Colon (tissue), 2 donors: ENCODE data around the gene EMILIN1.

Experiments
- FAIRE-seq: peaks from 2 replicates; lab custom pipeline; 2012; peaks lifted over from hg19 to GRCh38; lab: Jason Lieb, UNC
- donor health status: control.
- donor health status: control.

The EMILIN1 gene

GRCh38 chr2:27080603-27080936 lies 2.2 kb downstream of the EMILIN1 start:
- FAIRE-seq, result no peak

DNA sequence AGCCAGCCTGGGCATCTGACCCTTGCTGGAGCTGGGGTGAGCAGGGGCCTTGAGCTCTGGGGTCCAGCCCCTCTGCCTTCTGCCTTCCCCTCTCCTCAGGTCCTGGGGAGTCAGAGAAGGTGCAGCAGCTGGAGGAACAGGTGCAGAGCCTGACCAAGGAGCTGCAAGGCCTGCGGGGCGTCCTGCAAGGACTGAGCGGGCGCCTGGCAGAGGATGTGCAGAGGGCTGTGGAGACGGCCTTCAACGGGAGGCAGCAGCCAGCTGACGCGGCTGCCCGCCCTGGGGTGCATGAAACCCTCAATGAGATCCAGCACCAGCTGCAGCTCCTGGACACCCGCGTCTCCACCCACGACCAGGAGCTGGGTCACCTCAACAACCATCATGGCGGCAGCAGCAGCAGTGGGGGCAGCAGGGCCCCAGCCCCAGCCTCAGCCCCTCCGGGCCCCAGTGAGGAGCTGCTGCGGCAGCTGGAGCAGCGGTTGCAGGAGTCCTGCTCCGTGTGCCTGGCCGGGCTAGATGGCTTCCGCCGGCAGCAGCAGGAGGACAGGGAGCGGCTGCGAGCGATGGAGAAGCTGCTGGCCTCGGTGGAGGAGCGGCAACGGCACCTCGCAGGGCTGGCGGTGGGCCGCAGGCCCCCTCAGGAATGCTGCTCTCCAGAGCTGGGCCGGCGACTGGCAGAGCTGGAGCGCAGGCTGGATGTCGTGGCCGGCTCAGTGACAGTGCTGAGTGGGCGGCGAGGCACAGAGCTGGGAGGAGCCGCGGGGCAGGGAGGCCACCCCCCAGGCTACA lies 3.8 kb downstream of the EMILIN1 start:
- FAIRE-seq, result no peak

- FAIRE-seq, result no peak
Observed at GRCh38 chr2:27082773-27083409, 4.5 kb downstream of the EMILIN1 start.

DNA sequence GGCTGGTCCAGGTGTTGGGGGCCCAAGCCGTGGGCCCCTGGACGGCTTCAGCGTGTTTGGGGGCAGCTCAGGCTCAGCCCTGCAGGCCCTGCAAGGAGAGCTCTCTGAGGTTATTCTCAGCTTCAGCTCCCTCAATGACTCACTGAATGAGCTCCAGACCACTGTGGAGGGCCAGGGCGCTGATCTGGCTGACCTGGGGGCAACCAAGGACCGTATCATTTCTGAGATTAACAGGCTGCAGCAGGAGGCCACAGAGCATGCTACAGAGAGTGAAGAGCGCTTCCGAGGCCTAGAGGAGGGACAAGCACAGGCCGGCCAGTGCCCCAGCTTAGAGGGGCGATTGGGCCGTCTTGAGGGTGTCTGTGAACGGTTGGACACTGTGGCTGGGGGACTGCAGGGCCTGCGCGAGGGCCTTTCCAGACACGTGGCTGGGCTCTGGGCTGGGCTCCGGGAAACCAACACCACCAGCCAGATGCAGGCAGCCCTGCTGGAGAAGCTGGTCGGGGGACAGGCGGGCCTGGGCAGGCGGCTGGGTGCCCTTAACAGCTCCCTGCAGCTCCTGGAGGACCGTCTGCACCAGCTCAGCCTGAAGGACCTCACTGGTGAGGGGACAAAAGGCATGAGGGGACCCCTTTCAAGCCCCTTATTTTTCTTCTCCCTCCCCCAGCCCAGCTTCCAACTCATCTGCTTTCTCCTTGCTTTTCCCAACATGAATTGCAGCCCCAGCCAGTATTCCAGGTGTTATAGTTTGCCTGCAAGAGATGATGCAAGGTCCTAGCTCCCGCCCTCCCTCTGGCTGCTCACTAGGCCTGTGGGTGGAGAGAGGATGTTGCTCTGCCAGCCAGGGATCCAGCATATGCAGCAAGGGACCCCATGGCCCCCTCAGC lies 5.2 kb downstream of the EMILIN1 start:
- no peak for FAIRE-seq

- no peak for FAIRE-seq
Observed at GRCh38 chr2:27084297-27085061, 6.1 kb downstream of the EMILIN1 start.

GRCh38 chr2:27085062-27085672 lies 6.8 kb downstream of the EMILIN1 start:
- no peak for FAIRE-seq

GRCh38 chr2:27085673-27086089 lies 7.3 kb downstream of the EMILIN1 start:
- FAIRE-seq, result no peak

DNA sequence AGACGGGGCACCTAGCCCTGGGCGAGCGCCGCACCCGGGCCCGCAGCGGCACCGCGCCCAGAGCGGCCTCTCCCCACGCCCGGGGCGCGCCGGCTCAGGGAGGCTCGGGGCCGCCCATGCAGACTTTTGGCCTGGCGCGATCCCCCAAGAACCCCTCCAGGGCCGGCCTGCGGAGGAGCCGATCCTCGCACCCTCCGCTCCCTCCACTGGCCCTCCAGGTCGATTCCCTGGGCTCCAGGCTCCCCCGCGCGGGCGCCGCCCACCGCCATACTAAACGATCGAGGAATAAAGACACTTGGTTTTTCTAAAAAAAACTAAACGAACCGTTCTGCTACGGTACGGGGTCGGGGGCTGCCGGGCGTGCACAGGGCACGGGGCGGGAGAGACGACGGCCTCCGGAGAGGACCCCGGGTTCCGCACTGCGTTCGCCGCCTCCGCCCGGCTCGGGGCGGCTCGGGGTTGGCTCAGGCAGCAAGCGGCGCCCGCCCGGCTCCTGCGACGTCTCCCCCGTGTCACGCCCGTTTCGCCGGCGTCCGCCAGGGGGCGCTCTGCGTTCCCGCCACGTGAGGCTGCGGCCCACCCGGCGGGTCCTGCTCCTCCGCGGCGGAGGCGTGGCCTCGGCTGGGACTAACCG lies 7.8 kb downstream of the EMILIN1 start:
- no peak for FAIRE-seq

DNA sequence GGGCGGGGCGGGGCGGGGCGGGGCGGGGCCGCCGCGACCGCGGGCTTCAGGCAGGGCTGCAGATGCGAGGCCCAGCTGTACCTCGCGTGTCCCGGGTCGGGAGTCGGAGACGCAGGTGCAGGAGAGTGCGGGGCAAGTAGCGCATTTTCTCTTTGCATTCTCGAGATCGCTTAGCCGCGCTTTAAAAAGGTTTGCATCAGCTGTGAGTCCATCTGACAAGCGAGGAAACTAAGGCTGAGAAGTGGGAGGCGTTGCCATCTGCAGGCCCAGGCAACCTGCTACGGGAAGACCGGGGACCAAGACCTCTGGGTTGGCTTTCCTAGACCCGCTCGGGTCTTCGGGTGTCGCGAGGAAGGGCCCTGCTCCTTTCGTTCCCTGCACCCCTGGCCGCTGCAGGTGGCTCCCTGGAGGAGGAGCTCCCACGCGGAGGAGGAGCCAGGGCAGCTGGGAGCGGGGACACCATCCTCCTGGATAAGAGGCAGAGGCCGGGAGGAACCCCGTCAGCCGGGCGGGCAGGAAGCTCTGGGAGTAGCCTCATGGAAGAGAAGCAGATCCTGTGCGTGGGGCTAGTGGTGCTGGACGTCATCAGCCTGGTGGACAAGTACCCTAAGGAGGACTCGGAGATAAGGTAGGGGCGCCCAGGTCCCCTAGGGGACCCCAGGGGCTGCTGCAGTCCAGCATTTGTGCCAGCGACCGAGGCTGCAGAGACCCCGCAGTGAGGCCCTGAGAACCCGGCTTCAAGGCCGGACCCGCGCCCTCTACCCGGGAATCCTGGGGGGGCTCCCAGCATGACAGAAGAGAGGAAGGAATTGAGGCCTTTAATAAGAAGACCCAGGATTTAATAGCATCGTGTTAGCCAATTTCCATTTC lies 8.5 kb downstream of the EMILIN1 start, which contains the start of gene KHK:
Gene KHK, plus strand, starts transcription at position 49 of the 870 bp plus-strand sequence. Its CDS starts 488 bp downstream, at position 537.
- FAIRE-seq, result no peak

GRCh38 chr2:27087823-27088410 lies 9.5 kb downstream of the EMILIN1 start:
- no peak for FAIRE-seq

- FAIRE-seq, result no peak
Observed at GRCh38 chr2:27088634-27089033, 10.2 kb downstream of the EMILIN1 start.

GRCh38 chr2:27089111-27089954 lies 10.9 kb downstream of the EMILIN1 start:
- no peak for FAIRE-seq

DNA sequence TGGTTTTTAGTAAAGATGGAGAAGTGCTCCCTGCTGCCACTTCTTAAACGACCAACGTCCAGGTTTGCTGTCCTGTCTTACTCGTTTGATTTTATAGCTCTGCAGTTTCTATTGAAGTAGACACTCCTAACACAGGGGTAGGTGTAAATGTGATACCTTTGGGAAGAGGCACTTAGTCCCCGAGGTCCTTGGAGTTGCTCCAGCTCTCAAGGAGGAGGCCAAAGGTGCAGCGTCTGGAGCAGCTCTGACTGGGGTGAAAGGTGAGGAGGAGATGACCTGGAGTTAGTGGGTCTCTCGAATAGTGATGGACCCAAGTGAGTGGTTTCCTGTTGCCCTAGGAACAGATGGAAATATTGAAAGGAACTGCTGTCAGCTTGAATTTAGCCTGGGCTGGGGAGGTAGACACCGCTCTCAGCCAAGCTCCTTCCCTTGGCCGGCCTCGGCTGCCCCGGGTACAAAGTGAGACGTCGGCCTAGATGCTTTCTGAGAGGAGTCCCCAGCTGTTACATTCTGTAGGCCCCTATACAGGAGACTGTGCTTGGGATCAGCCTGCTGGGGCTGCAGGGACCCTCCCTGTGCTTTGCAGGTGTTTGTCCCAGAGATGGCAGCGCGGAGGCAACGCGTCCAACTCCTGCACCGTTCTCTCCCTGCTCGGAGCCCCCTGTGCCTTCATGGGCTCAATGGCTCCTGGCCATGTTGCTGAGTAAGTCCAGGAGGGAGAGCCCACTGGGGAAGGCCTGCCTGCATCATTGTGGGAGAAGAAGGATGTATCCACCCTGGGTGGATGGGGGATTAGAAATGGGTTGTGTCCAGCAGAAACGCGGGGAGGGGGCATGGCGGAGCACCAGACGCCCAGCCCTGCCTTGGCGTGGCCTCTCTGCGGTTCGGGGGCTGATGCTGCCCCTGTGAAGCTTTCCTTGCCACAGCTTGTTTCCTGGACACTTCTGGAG lies 13.6 kb downstream of the EMILIN1 start:
- FAIRE-seq, result no peak

- no peak for FAIRE-seq
Observed at GRCh38 chr2:27092696-27093429, 14.4 kb downstream of the EMILIN1 start.

- no peak for FAIRE-seq
Observed at GRCh38 chr2:27093430-27094352, 15.3 kb downstream of the EMILIN1 start.
